GM12873 (cell line): ENCODE results near the gene ABCA4.

Experiments
- CTCF ChIP-seq: IDR thresholded peaks from 2 replicates; pipeline ENCODE4 v1.5.1; 2012; ENCODE audit warnings: low read depth, mild to moderate bottlenecking, moderate library complexity, low read length, control low read depth; ENCODE audit not compliant: insufficient read depth; ENCODE audit errors: missing control alignments

The ABCA4 gene

GRCh38 chr1:94050675-94051074 lies 70.3 kb downstream of the ABCA4 start:
- no peak for TF ChIP-seq CTCF

- no peak for TF ChIP-seq CTCF
These were observed 70.7 kb downstream of the ABCA4 start for GRCh38 chr1:94050254-94050653.

- no peak for TF ChIP-seq CTCF
These were observed 71.2 kb downstream of the ABCA4 start for GRCh38 chr1:94049791-94050190.

GRCh38 chr1:94048413-94049164 lies 72.4 kb downstream of the ABCA4 start:
- no peak for TF ChIP-seq CTCF

- TF ChIP-seq CTCF, result no peak
These were observed 73.0 kb downstream of the ABCA4 start for GRCh38 chr1:94047949-94048348.

- peak; percentile 73 for TF ChIP-seq CTCF
These were observed 75.4 kb downstream of the ABCA4 start for GRCh38 chr1:94045465-94046056.

GRCh38 chr1:94044891-94045290 lies 76.1 kb downstream of the ABCA4 start:
- TF ChIP-seq CTCF, result no peak
